Dermis microvascular lymphatic vessel endothelial cell (primary cell): ENCODE results near the gene PSMB7. TPM values are rescaled to one million over a fixed set of nuclear protein-coding genes. Genes with fewer than 3 reads are reported as not detected.
A peak's percentile ranks its signal among the peaks of the same experiment; 100 is the strongest.

Experiments
- DNase-seq, 2 donors: peaks; one replicate each; pipeline versions ENCODE4 v3.0.0 to v3.0.0-alpha.2; 2010; ENCODE audit warnings: low read depth in 2 of 2
- total RNA-seq: library from RNA; depleted of rRNA; stranded (reverse); fragments of >200 nt; gene quantifications from 2 replicates; pipeline ENCODE4 v1.2.1, GENCODE V29; 2014

PSMB7 gene
- 193 and 196 TPM in 2 replicates for total RNA-seq

- DNase-seq: peak; percentile 95 to 98
These were observed at the start of gene PSMB7 for GRCh38 chr9:124415102-124415851. Gene PSMB7, minus strand, starts transcription at chr9:124415442. Its CDS starts 17 bp downstream, at chr9:124415425.

GRCh38 chr9:124462739-124463138 lies 47.5 kb upstream of the PSMB7 start:
- no peak for DNase-seq

- DNase-seq: no peak
These were observed 43.2 kb upstream of the PSMB7 start for GRCh38 chr9:124458441-124458840.

GRCh38 chr9:124457887-124458431 lies 42.7 kb upstream of the PSMB7 start:
- no peak for DNase-seq

GRCh38 chr9:124457079-124457886 lies 42.0 kb upstream of the PSMB7 start:
- no peak for DNase-seq

GRCh38 chr9:124456341-124457078 lies 41.3 kb upstream of the PSMB7 start:
- no peak for DNase-seq

- no peak for DNase-seq
These were observed 40.6 kb upstream of the PSMB7 start for GRCh38 chr9:124455820-124456219.

- DNase-seq: no peak
These were observed 39.7 kb upstream of the PSMB7 start for GRCh38 chr9:124454791-124455443.

GRCh38 chr9:124454296-124454695 lies 39.1 kb upstream of the PSMB7 start:
- DNase-seq: no peak

GRCh38 chr9:124453586-124454191 lies 38.4 kb upstream of the PSMB7 start:
- DNase-seq: no peak

- DNase-seq: no peak
These were observed 37.8 kb upstream of the PSMB7 start for GRCh38 chr9:124452841-124453585.

- DNase-seq: no peak
These were observed 37.1 kb upstream of the PSMB7 start for GRCh38 chr9:124452326-124452725.

GRCh38 chr9:124450931-124451661 lies 35.9 kb upstream of the PSMB7 start:
- DNase-seq: no peak

- no peak for DNase-seq
These were observed 35.1 kb upstream of the PSMB7 start, which contains the start of gene ADGRD2 for GRCh38 chr9:124450241-124450924. Gene ADGRD2, plus strand, starts transcription at chr9:124450451. Its CDS starts 1,216 bp downstream, at chr9:124451667.

GRCh38 chr9:124449381-124450151 lies 34.3 kb upstream of the PSMB7 start:
- no peak for DNase-seq

GRCh38 chr9:124448019-124448418 lies 32.8 kb upstream of the PSMB7 start:
- DNase-seq: no peak

- no peak for DNase-seq
These were observed 32.0 kb upstream of the PSMB7 start for GRCh38 chr9:124447297-124447661.

- DNase-seq: no peak
These were observed 28.9 kb upstream of the PSMB7 start for GRCh38 chr9:124444166-124444565.
